Fibroblast of peridontal ligament (primary cell): ENCODE data around the gene PRDM15.

ENCODE experiments used
- DNase-seq: peaks from one replicate; pipeline ENCODE4 v3.0.0-alpha.2; 2010; ENCODE audit errors: extremely low read depth

Gene PRDM15

GRCh38 chr21:41843584-41843983, 35.6 kb downstream of the PRDM15 start:
- DNase-seq: no peak

GRCh38 chr21:41840880-41841279, 38.3 kb downstream of the PRDM15 start:
- no peak for DNase-seq

GRCh38 chr21:41839387-41840000, 39.6 kb downstream of the PRDM15 start:
- DNase-seq: no peak

DNA sequence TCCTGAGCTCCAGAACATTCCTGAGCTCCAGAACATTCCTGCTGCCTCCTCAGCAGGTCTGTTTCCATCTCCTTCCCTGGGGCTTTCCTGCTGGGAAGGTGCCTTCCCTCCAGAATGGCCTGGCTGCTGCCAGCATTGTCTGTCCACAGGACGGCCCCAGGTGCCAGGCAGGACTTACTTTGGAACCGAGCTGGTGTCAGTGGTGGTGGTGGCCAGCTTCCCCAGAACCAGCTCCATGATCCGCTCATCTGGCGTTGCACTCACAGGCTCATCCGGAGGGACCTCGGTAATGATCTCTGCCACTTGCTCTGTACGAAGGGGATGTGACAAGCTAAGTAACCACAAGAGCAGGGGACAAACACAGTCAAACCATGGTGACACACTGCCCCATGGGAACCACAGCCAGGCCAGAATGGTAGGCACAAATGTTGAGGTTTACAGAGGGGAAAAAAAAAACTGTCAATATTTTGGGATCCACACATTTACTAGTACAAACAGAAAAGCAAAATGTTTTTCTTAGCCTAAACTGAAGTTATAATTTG, 41.3 kb downstream of the PRDM15 start:
- DNase-seq: no peak

DNA sequence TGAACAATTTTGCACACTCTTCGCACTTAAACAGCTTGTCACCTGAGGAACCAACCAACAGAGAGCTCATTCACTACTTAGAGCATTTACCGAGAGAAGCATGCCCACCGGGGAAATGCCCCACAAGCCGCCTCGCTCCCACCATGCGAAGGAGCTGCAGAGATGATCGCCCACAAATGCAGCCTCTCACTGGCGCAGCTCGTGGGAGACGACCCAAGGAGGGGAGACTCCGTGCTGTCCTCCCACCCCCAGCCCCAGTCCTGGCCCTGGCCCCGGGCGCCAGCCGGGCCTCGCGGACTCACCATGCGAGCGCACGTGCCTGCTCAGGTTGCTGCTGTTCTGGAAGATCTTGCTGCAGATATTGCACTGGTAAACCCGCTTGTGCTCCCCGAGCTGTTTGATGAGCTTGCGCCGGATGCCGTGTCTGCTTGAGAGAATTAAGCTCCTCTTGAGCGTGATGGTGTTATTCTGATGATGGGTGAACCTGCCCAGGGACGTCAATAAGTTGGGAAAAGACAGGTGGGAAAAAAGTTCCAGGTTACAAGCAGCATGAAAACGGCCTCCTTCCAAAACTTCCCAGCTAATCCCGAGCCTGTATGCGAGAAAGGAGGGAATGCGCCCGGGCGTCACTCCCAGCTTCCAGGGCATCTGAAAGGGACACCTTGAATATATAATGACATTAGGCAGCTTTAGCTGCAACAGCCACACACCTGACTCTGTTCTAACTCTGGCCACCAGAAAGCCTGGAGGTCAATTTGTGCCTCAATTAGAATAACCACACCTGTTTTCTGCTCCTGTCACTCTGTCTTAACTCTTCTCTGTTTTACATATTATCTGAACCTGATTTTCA, 42.8 kb downstream of the PRDM15 start:
- DNase-seq: no peak

DNA sequence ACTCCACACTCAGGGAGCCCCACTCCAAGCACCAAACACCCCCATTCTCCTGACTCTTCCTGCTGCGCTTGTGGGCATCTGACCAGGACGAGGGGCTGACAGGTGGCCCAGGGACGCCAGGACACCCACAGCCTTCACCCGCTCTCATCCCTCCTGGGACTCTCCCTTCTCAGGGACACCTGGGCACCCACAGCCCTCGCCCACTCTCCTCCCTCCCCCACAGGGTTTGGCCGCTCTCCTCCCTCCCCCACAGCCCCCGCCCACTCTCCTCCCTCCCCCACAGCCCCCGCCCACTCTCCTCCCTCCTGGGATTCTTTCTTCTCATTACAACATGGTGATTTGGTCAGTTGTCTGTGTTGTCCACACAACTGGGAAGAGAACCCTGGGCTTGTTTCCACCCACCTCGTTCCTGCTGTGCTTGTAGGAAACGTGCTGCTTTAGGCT, 43.4 kb downstream of the PRDM15 start:
- no peak for DNase-seq

GRCh38 chr21:41834926-41835663, 44.0 kb downstream of the PRDM15 start:
- no peak for DNase-seq

DNA sequence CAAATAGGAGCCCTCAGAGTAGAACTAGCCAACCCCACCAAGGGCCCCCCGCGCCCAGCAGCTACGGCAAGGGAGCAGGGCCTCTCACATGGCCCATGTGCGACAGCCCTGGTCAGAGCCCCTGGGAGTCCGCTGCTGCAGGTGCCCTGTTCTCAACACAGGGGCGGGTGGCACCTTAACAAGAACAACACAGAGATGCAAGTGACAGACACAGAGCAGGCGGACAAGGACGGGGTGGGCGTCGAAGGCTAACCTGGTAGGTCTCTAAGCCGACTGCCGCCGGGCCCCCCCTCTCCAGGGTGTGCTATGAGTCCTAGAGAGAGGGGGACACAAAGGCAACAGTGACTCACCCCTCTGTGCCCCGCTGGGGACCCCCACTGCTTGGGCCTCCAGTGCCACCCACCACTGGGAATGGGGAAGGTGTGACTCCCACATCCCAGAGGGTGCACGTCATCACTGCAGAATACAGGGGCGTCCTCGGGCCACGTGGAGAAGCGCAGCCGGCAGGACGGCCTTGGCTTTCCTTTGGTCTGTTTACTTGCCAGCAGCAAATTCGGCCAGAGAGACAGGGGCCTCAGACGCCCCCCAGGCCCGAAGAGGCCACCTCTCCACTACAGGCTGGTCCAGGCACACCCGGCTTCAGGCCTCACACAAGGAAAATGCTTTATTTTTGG, 44.8 kb downstream of the PRDM15 start:
- no peak for DNase-seq

DNA sequence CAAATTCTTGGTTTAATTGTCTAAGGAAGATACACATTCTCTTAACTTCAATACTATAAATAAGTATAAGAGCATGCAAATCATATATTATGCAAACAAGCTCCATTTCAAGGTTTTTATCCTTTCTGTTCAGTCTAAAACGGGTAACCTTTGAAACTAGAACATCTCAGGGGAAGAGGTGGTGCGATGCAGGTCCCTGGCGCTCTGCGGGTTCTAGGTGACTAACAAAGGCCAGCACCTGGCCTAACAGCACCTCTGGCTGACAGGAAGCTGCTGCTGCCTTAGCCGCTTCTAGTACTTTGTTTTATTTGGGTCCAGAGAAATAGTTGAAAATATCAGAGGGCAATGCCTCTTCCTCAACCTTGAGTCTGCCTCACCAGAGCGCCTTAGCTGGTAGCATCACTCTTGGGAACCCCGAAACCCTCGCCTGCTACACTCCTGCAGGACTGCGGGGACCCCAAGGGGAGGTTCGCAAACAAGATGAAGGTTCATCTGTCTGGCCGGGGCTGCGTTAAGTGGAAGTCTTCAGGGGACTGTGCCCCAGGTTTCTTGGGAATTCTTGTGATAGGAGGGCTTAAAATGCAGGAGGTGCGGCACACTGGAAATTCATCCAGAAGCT, 45.5 kb downstream of the PRDM15 start:
- no peak for DNase-seq

GRCh38 chr21:41832596-41833496, 46.3 kb downstream of the PRDM15 start:
- no peak for DNase-seq

DNA sequence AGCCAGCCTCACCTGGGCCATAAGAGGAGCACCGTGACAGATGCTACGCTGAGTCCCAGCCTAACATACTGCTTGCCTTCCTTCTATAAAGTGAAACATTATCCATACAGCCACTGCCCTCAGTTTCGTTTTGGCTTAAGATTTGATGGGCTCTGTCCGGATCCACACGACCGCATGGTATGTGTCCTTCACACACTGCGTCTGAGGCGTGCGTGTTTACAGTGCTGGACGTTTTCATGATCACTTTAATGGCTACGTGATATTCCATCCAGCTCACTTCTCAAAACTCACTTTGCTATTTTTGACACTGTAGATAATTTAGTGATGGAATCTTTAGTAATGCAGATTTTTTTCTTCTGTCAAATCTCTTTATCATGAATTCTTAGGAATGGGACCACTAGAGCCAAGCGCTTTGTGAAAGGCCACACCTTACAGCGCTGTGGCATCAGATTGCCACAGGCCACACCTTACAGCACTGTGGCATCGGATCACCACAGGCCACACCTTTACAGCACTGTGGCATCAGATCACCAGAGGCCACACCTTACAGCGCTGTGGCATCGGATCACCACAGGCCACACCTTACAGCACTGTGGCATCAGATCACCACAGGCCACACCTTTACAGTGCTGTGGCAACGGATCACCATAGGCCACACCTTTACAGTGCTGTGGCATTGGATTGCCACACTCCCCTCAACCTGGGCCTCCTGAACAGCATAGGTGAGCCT, 47.1 kb downstream of the PRDM15 start:
- no peak for DNase-seq

DNA sequence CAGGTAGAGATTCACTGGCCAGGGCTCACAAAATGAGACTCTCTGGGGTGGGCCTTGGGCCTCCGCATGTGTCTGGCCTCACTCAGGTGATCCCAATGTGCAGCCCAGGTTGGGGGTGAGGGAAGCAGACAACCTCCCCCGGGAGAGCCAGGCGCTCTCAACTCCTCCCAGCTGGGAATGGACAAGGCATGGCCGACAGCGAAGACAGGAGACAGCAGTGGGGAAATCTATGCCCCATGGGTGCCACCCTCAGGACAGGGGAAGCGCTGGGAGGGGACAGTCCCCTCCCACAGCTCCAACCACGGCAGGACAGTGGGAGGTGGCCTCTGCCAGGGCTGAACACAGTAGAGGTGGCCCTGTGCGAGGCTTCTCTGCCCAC, 47.7 kb downstream of the PRDM15 start:
- no peak for DNase-seq

GRCh38 chr21:41830764-41831452, 48.2 kb downstream of the PRDM15 start:
- no peak for DNase-seq

GRCh38 chr21:41830145-41830707, 48.9 kb downstream of the PRDM15 start:
- no peak for DNase-seq

DNA sequence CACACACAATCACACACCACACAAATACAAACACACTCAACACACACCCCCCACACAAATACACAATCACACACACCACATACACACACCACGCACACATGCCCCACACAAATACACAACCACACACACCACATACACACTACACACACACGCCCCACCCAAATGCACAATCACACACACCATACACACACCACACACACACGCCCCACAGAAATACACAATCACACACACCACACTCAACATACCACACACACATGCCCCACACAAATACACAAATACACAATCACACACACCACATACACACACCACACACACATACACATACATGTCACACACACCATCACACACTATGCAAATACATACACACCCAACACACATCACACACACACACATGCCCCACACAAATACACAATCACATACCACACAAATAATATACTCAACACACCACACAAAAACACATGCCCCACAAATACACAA, 50.2 kb downstream of the PRDM15 start:
- DNase-seq: no peak

DNA sequence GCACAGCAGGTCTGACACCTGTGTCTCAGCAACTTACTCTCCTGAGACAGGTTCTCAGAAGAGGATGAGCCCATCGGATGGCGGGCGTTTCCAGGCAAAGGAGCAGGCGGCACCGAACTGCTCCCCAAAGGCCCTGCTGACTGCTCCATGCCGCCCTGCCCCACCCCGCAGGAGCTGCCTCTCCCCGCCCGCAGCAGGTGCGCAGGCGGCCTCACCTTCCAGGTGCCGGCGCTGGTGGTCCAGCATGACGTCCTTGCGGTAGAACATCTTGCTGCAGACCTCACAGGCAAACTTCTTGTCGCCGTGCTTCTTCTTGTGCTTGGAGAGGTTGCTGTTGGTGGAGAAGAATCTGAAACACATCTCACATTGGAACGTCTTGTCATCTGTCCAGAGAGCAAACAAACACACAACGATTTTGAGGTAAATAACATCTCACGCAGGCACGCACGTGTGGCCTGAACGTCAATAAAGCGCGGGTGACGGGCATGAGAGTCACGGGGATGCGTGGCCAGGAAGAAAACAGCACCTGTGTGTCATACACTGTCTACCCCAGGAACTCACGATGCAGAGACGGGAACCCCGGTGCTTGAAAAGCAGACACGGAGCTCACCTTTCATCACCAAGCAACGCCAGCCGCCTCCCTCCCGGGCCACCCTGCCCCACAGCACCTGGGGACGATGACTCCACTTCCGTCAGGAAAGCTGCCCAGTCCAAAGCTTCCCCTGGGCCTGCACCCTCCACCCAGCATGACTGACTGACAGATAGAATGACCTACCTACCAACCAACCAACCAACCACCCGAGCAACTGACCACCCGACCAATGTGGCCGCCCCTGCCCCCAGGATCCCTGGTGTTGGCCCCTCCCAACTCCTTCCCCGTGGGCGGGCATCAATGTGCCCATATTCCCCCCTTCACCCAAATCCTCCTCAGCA, 50.9 kb downstream of the PRDM15 start:
- DNase-seq: no peak

GRCh38 chr21:41825881-41826280, 53.3 kb downstream of the PRDM15 start:
- no peak for DNase-seq
